WTC11 (cell line): ENCODE results near the gene CADM4. TPM values are rescaled to one million over a fixed set of nuclear protein-coding genes. Genes with fewer than 3 reads are reported as not detected.

ENCODE experiments used
- ATAC-seq: fragments of 200-7000 bp; cut with Tn5 transposase; 2 replicates; pipeline ENCODE4 v1.10.0; 2021; ENCODE audit warnings: mild to moderate bottlenecking, moderate library complexity
- Bru-seq: library from RNA; stranded (reverse); fragments of 400-500 nt; gene quantifications from one replicate; lab custom pipeline; 2021; lab: Mats Ljungman, UMichigan
- CTCF ChIA-PET: fragments of 300-600 bp; sonication (Branson Sonifier 250); formaldehyde crosslinking; loops from one replicate; lab custom pipeline; 2021; ENCODE audit warnings: antibody characterized with exemption; lab: Charles Lee
- POLR2A ChIA-PET: fragments of 350-600 bp; sonication (Branson Sonifier 250); formaldehyde crosslinking; loops from one replicate; lab custom pipeline; 2021; ENCODE audit warnings: antibody characterized with exemption; lab: Charles Lee
- DNase-seq: peaks from one replicate; pipeline ENCODE4 v3.0.0; 2021; ENCODE audit warnings: low spot score
- H3K27ac Mint-ChIP-seq: 2 replicates; pipeline ENCODE4 v1.8.0; 2021; ENCODE audit warnings: mixed read lengths
- H3K27me3 Mint-ChIP-seq: 2 replicates; pipeline ENCODE4 v1.8.0; 2021; ENCODE audit warnings: low read depth, mild to moderate bottlenecking, moderate library complexity, mixed read lengths
- H3K36me3 Mint-ChIP-seq: 2 replicates; pipeline ENCODE4 v1.8.0; 2021; ENCODE audit warnings: mixed read lengths
- H3K4me1 Mint-ChIP-seq: 2 replicates; pipeline ENCODE4 v1.8.0; 2022; ENCODE audit warnings: mixed read lengths
- H3K4me3 Mint-ChIP-seq: 2 replicates; pipeline ENCODE4 v1.8.0; 2021; ENCODE audit warnings: mild to moderate bottlenecking, moderate library complexity, mixed read lengths
- H3K9me3 Mint-ChIP-seq: 2 replicates; pipeline ENCODE4 v1.8.0; 2021; ENCODE audit warnings: mixed read lengths
- ATF1 ChIP-seq: sonication (generic); formaldehyde crosslinking; IDR thresholded peaks from 2 replicates; pipeline ENCODE4 v1.8.1; 2023; ENCODE audit warnings: mild to moderate bottlenecking, moderate library complexity, missing genetic modification reagents
- CTCF ChIP-seq: fragments of 200-600 bp; IDR thresholded peaks from 2 replicates; pipeline ENCODE4 v1.8.0; 2022; ENCODE audit warnings: antibody characterized with exemption
- E2F1 ChIP-seq: sonication (generic); formaldehyde crosslinking; IDR thresholded peaks from 2 replicates; pipeline ENCODE4 v1.8.0; 2022; ENCODE audit warnings: mild to moderate bottlenecking, missing genetic modification reagents
- ELF4 ChIP-seq: sonication (generic); formaldehyde crosslinking; IDR thresholded peaks from 2 replicates; pipeline ENCODE4 v1.8.1; 2022; ENCODE audit warnings: low read depth, mild to moderate bottlenecking, moderate library complexity, missing genetic modification reagents
- FOXK1 ChIP-seq: sonication (generic); formaldehyde crosslinking; IDR thresholded peaks from 2 replicates; pipeline ENCODE4 v1.8.0; 2022; ENCODE audit warnings: mild to moderate bottlenecking, moderate library complexity, missing genetic modification reagents
- FOXP1 ChIP-seq: sonication (generic); formaldehyde crosslinking; IDR thresholded peaks from 2 replicates; pipeline ENCODE4 v1.8.0; 2022; ENCODE audit warnings: missing genetic modification reagents, mild to moderate bottlenecking, moderate library complexity, borderline replicate concordance
- HMGA2 ChIP-seq: fragments of 250-450 bp; sonication (Bioruptor Pico); IDR thresholded peaks from 2 replicates; pipeline ENCODE4 v1.4.0; 2021; ENCODE audit warnings: mild to moderate bottlenecking, moderate library complexity
- IRF2 ChIP-seq: sonication (generic); formaldehyde crosslinking; IDR thresholded peaks from 2 replicates; pipeline ENCODE4 v1.8.0; 2022; ENCODE audit warnings: low read depth, missing genetic modification reagents, borderline replicate concordance
- JAZF1 ChIP-seq: fragments of 250-450 bp; sonication (Bioruptor Pico); IDR thresholded peaks from 2 replicates; pipeline ENCODE4 v1.9.0; 2021; ENCODE audit warnings: moderate library complexity, mild to moderate bottlenecking, inconsistent platforms
- KAT7 ChIP-seq: sonication (generic); formaldehyde crosslinking; IDR thresholded peaks from 2 replicates; pipeline ENCODE4 v1.8.1; 2023; ENCODE audit warnings: missing genetic modification reagents, mild to moderate bottlenecking, borderline replicate concordance
- MAX ChIP-seq: sonication (generic); formaldehyde crosslinking; IDR thresholded peaks from 2 replicates; pipeline ENCODE4 v1.8.0; 2022; ENCODE audit warnings: mild to moderate bottlenecking, missing genetic modification reagents
- NFE2L1 ChIP-seq: sonication (generic); formaldehyde crosslinking; IDR thresholded peaks from 2 replicates; pipeline ENCODE4 v1.8.1; 2023; ENCODE audit warnings: missing genetic modification reagents
- RELA ChIP-seq: sonication (generic); formaldehyde crosslinking; IDR thresholded peaks from 2 replicates; pipeline ENCODE4 v1.8.1; 2022; ENCODE audit warnings: missing genetic modification reagents, mild to moderate bottlenecking, borderline replicate concordance
- SMAD4 ChIP-seq: sonication (generic); formaldehyde crosslinking; IDR thresholded peaks from 2 replicates; pipeline ENCODE4 v1.8.0; 2022; ENCODE audit warnings: mild to moderate bottlenecking, missing genetic modification reagents
- SP1 ChIP-seq: sonication (generic); formaldehyde crosslinking; conservative IDR thresholded peaks from 2 replicates; pipeline ENCODE4 v1.8.1; 2022; ENCODE audit warnings: missing genetic modification reagents
- TEAD1 ChIP-seq: sonication (generic); formaldehyde crosslinking; IDR thresholded peaks from 2 replicates; pipeline ENCODE4 v1.8.0; 2022; ENCODE audit warnings: mild to moderate bottlenecking, missing genetic modification reagents
- ZNF138 ChIP-seq: sonication (generic); formaldehyde crosslinking; conservative IDR thresholded peaks from 2 replicates; pipeline ENCODE4 v1.8.1; 2022; ENCODE audit warnings: mild to moderate bottlenecking, moderate library complexity, missing genetic modification reagents
- long read RNA-seq, 3 experiments: library from RNA in 1 of 3; library from capped mRNA in 1 of 3; library from polyadenylated mRNA in 1 of 3; unstranded in 2 of 3; stranded (forward) in 1 of 3; transcript quantifications; one replicate each; pipeline ENCODE4 v2.0.0, GENCODE V29; 2021
- total RNA-seq: library from RNA; stranded (reverse); gene quantifications from 3 replicates; pipeline ENCODE4 v1.2.3, GENCODE V29; 2021
- TF ChIP-seq, protein P1 (sequence below): sonication (generic); formaldehyde crosslinking; IDR thresholded peaks from 2 replicates; pipeline ENCODE4 v1.8.1; 2023; ENCODE audit warnings: mild to moderate bottlenecking, missing genetic modification reagents, moderate library complexity
- TF ChIP-seq, protein P2 (sequence below): sonication (generic); formaldehyde crosslinking; IDR thresholded peaks from 2 replicates; pipeline ENCODE4 v1.8.0; 2023; ENCODE audit warnings: missing genetic modification reagents
- TF ChIP-seq, protein P3 (sequence below): sonication (generic); formaldehyde crosslinking; IDR thresholded peaks from 2 replicates; pipeline ENCODE4 v1.8.0; 2022; ENCODE audit warnings: mild to moderate bottlenecking, missing genetic modification reagents
- TF ChIP-seq, protein P4 (sequence below): sonication (generic); formaldehyde crosslinking; IDR thresholded peaks from 2 replicates; pipeline ENCODE4 v1.8.1; 2022; ENCODE audit warnings: low read depth, mild to moderate bottlenecking, moderate library complexity, missing genetic modification reagents, borderline replicate concordance
- TF ChIP-seq, protein P5 (sequence below): sonication (generic); formaldehyde crosslinking; IDR thresholded peaks from 2 replicates; pipeline ENCODE4 v1.8.0; 2023; ENCODE audit warnings: mild to moderate bottlenecking, missing genetic modification reagents

The CADM4 gene, protein sequence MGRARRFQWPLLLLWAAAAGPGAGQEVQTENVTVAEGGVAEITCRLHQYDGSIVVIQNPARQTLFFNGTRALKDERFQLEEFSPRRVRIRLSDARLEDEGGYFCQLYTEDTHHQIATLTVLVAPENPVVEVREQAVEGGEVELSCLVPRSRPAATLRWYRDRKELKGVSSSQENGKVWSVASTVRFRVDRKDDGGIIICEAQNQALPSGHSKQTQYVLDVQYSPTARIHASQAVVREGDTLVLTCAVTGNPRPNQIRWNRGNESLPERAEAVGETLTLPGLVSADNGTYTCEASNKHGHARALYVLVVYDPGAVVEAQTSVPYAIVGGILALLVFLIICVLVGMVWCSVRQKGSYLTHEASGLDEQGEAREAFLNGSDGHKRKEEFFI
- 12.2 to 13.3 TPM (median 12.4 TPM) in 3 replicates for total RNA-seq
- Bru-seq, nascent RNA, result percentile 52 among the genes with signal in this experiment
- long read RNA-seq, experiment 1, transcript CADM4-201 (9 exons, 2,178 nt), result major isoform, 10 of 15 reads
- long read RNA-seq, experiment 1, partial matches to known transcripts, result 1 of 15 reads
- long read RNA-seq, experiment 1, other reads (novel, unspliced or antisense), result 4 of 15 reads
- long read RNA-seq, experiment 2, partial matches to known transcripts, result 7 of 22 reads
- long read RNA-seq, experiment 2, other reads (novel, unspliced or antisense), result 11 of 22 reads
- long read RNA-seq, experiment 3, result 0 reads

DNA sequence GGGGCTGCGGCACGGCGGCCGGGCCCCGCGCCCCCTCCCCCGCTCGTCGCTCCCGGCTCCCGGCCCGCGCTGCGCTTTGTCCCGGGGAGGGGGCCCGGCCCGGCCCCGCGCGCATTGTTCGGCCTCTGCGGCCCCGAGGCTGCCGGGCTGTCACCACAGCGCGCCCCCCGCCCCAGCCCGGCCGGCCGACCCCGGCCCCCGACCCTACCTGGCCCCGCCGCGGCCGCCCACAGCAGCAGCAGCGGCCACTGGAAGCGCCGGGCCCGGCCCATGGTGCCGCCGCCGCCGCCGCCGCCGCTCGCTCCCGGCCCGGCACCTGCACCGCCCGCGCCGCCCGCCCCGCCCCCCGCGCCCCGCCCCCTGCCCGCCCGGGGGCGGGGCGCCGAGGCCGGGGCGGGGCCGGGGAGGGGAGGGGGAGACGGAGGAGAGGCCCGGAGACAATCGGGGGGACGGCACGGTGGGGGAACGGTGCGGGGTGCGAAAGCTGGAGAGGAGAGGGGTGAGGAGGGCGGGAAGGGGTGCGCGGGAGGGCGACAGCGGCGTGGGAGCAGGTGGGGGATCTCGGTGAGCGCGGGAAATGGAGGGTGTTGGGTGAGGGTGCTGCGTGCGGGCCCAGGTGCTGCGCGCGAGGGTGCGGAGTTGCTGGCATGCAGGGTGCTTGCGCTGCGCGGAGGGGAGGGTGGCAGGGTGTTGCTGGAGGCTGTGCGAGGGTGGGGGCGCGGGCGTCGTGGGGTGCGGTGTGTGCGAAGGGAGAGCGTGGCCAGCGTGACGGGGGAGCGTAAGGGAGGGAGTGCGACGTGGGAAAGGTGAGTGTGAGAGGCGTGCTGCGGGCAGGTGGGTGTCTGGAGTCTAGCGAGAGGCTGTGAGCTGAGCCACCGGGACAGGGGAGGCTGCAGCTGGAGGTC lies at the start of gene CADM4:
CADM4 (minus strand) TSS at position 332 of the 905 bp plus-strand sequence; CDS start at position 272, 60 bp downstream.
- no peaks in the 10 kb centered on the region for H3K36me3 Mint-ChIP-seq
- H3K9me3 Mint-ChIP-seq, result no peaks in the 10 kb centered on the region
- peak within 1 kb of the TSS; percentile 81 for H3K4me3 Mint-ChIP-seq
- H3K27ac Mint-ChIP-seq, result no peak within 1 kb of the TSS
- ATAC-seq, result peak; percentile 28
- peak; percentile 38 for DNase-seq
- ChIA-PET CTCF (no interaction called here), POLR2A (no interaction called here)
- peaks cover 84% of the 10 kb centered on the region for H3K27me3 Mint-ChIP-seq
- H3K4me1 Mint-ChIP-seq, result peaks cover 23% of the 10 kb centered on the region
- no peak for TF ChIP-seq HMGA2 (CRISPR knock-in tag)
- no peak for TF ChIP-seq ATF1 (CRISPR knock-in tag)
- TF ChIP-seq, protein P1, sequence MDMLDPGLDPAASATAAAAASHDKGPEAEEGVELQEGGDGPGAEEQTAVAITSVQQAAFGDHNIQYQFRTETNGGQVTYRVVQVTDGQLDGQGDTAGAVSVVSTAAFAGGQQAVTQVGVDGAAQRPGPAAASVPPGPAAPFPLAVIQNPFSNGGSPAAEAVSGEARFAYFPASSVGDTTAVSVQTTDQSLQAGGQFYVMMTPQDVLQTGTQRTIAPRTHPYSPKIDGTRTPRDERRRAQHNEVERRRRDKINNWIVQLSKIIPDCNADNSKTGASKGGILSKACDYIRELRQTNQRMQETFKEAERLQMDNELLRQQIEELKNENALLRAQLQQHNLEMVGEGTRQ, result no peak
- TF ChIP-seq TEAD1 (CRISPR knock-in tag), result no peak
- no peak for TF ChIP-seq E2F1 (CRISPR knock-in tag)
- TF ChIP-seq, protein P2, sequence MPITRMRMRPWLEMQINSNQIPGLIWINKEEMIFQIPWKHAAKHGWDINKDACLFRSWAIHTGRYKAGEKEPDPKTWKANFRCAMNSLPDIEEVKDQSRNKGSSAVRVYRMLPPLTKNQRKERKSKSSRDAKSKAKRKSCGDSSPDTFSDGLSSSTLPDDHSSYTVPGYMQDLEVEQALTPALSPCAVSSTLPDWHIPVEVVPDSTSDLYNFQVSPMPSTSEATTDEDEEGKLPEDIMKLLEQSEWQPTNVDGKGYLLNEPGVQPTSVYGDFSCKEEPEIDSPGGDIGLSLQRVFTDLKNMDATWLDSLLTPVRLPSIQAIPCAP (CRISPR knock-in tag), result peak; percentile 70; the same call in 1 of the 2 replicates
- TF ChIP-seq RELA (CRISPR knock-in tag), result no peak
- no peak; the same call in 1 of the 2 replicates for TF ChIP-seq SP1 (CRISPR knock-in tag)
- TF ChIP-seq, protein P3, sequence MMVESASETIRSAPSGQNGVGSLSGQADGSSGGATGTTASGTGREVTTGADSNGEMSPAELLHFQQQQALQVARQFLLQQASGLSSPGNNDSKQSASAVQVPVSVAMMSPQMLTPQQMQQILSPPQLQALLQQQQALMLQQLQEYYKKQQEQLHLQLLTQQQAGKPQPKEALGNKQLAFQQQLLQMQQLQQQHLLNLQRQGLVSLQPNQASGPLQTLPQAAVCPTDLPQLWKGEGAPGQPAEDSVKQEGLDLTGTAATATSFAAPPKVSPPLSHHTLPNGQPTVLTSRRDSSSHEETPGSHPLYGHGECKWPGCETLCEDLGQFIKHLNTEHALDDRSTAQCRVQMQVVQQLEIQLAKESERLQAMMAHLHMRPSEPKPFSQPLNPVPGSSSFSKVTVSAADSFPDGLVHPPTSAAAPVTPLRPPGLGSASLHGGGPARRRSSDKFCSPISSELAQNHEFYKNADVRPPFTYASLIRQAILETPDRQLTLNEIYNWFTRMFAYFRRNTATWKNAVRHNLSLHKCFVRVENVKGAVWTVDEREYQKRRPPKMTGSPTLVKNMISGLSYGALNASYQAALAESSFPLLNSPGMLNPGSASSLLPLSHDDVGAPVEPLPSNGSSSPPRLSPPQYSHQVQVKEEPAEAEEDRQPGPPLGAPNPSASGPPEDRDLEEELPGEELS (CRISPR knock-in tag), result peak; percentile 63; the same call in 1 of the 2 replicates
- no peak for TF ChIP-seq IRF2 (CRISPR knock-in tag)
- TF ChIP-seq FOXP1 (CRISPR knock-in tag), result peak; percentile 41; the same call in 1 of the 2 replicates
- TF ChIP-seq ELF4 (CRISPR knock-in tag), result no peak
- TF ChIP-seq NFE2L1 (CRISPR knock-in tag), result peak; percentile 62
- no peak for TF ChIP-seq ZNF138 (CRISPR knock-in tag)
- TF ChIP-seq SMAD4, result no peak
- TF ChIP-seq MAX, result peak; percentile 51; the same call in 1 of the 2 replicates
- TF ChIP-seq, protein P4, sequence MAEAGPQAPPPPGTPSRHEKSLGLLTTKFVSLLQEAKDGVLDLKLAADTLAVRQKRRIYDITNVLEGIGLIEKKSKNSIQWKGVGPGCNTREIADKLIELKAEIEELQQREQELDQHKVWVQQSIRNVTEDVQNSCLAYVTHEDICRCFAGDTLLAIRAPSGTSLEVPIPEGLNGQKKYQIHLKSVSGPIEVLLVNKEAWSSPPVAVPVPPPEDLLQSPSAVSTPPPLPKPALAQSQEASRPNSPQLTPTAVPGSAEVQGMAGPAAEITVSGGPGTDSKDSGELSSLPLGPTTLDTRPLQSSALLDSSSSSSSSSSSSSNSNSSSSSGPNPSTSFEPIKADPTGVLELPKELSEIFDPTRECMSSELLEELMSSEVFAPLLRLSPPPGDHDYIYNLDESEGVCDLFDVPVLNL (CRISPR knock-in tag), result peak; percentile 65; the same call in 1 of the 2 replicates
- no peak for TF ChIP-seq FOXK1 (CRISPR knock-in tag)
- no peak for TF ChIP-seq CTCF
- no peak for TF ChIP-seq JAZF1 (CRISPR knock-in tag)
- TF ChIP-seq KAT7 (CRISPR knock-in tag), result 0 out of 2 replicates have a peak, but pooled peaks have one; percentile 73
- TF ChIP-seq, protein P5, sequence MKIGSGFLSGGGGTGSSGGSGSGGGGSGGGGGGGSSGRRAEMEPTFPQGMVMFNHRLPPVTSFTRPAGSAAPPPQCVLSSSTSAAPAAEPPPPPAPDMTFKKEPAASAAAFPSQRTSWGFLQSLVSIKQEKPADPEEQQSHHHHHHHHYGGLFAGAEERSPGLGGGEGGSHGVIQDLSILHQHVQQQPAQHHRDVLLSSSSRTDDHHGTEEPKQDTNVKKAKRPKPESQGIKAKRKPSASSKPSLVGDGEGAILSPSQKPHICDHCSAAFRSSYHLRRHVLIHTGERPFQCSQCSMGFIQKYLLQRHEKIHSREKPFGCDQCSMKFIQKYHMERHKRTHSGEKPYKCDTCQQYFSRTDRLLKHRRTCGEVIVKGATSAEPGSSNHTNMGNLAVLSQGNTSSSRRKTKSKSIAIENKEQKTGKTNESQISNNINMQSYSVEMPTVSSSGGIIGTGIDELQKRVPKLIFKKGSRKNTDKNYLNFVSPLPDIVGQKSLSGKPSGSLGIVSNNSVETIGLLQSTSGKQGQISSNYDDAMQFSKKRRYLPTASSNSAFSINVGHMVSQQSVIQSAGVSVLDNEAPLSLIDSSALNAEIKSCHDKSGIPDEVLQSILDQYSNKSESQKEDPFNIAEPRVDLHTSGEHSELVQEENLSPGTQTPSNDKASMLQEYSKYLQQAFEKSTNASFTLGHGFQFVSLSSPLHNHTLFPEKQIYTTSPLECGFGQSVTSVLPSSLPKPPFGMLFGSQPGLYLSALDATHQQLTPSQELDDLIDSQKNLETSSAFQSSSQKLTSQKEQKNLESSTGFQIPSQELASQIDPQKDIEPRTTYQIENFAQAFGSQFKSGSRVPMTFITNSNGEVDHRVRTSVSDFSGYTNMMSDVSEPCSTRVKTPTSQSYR (CRISPR knock-in tag), result no peak
